H9 (cell line): ENCODE results near the gene NEMP2. TPM values are rescaled to one million over a fixed set of nuclear protein-coding genes. Genes with fewer than 3 reads are reported as not detected.

Experiments
- DNase-seq: peaks from one replicate; pipeline ENCODE4 v3.0.0-alpha.2; 2017
- H2AFZ ChIP-seq: one replicate; pipeline ENCODE4 v1.6.1; 2013; ENCODE audit warnings: mild to moderate bottlenecking, low read length, control low read depth, moderate library complexity
- H2AK5ac ChIP-seq: 2 replicates; pipeline ENCODE4 v1.6.1; 2013; ENCODE audit warnings: low read length, control low read depth, mixed read lengths; ENCODE audit not compliant: insufficient read length
- H2BK120ac ChIP-seq: one replicate; pipeline ENCODE4 v1.6.1; 2013; ENCODE audit warnings: low read depth, mild to moderate bottlenecking, low read length, control low read depth, inconsistent platforms; ENCODE audit not compliant: poor library complexity, severe bottlenecking
- H2BK12ac ChIP-seq: 2 replicates; pipeline ENCODE4 v1.6.1; 2013; ENCODE audit warnings: low read length, control low read depth, mixed read lengths, low read depth; ENCODE audit not compliant: insufficient read length
- H2BK15ac ChIP-seq: 2 replicates; pipeline ENCODE4 v1.6.1; 2013; ENCODE audit warnings: low read depth, low read length, control low read depth
- H2BK20ac ChIP-seq: one replicate; pipeline ENCODE4 v1.6.1; 2013; ENCODE audit warnings: low read depth, mild to moderate bottlenecking, low read length, control low read depth, inconsistent platforms; ENCODE audit not compliant: poor library complexity, severe bottlenecking
- H2BK5ac ChIP-seq: 2 replicates; pipeline ENCODE4 v1.6.1; 2013; ENCODE audit warnings: low read length, control low read depth, mixed read lengths; ENCODE audit not compliant: insufficient read length
- H3K14ac ChIP-seq: 2 replicates; pipeline ENCODE4 v1.6.1; 2013; ENCODE audit warnings: low read length, control low read depth; ENCODE audit not compliant: insufficient read depth
- H3K18ac ChIP-seq: 2 replicates; pipeline ENCODE4 v1.6.1; 2013; ENCODE audit warnings: low read depth, mild to moderate bottlenecking, mixed read lengths, low read length, control low read depth; ENCODE audit not compliant: insufficient read length
- H3K23ac ChIP-seq: 2 replicates; pipeline ENCODE4 v1.6.1; 2013; ENCODE audit warnings: low read length, control low read depth, mixed read lengths, low read depth; ENCODE audit not compliant: insufficient read length
- H3K23me2 ChIP-seq: 2 replicates; pipeline ENCODE4 v1.6.1; 2013; ENCODE audit warnings: low read depth, mild to moderate bottlenecking, mixed read lengths, low read length, control low read depth; ENCODE audit not compliant: insufficient read length, poor library complexity, severe bottlenecking
- H3K27ac ChIP-seq: 2 replicates; pipeline ENCODE4 v1.5.1; 2013; ENCODE audit warnings: low read length, control low read depth, mixed read lengths, low read depth; ENCODE audit not compliant: insufficient read length
- H3K27me3 ChIP-seq: 2 replicates; pipeline ENCODE4 v1.6.1; 2013; ENCODE audit warnings: low read length, control low read depth, inconsistent platforms; ENCODE audit not compliant: insufficient read depth
- H3K4ac ChIP-seq: 2 replicates; pipeline ENCODE4 v1.6.1; 2013; ENCODE audit warnings: low read depth, mild to moderate bottlenecking, control low read depth, inconsistent platforms, low read length, moderate library complexity
- H3K4me1 ChIP-seq: 2 replicates; pipeline ENCODE4 v1.6.1; 2013; ENCODE audit warnings: low read length, control low read depth, inconsistent platforms; ENCODE audit not compliant: insufficient read depth
- H3K4me2 ChIP-seq: 2 replicates; pipeline ENCODE4 v1.6.1; 2013; ENCODE audit warnings: low read length, control low read depth, mixed read lengths; ENCODE audit not compliant: insufficient read length, insufficient read depth
- H3K56ac ChIP-seq: 2 replicates; pipeline ENCODE4 v1.6.1; 2013; ENCODE audit warnings: low read depth, mild to moderate bottlenecking, mixed read lengths, low read length, control low read depth; ENCODE audit not compliant: insufficient read length
- H3K79me1 ChIP-seq: 2 replicates; pipeline ENCODE4 v1.6.1; 2013; ENCODE audit warnings: low read depth, mild to moderate bottlenecking, moderate library complexity, low read length, control low read depth, inconsistent platforms; ENCODE audit not compliant: insufficient read depth, poor library complexity, severe bottlenecking
- H3K79me2 ChIP-seq: 2 replicates; pipeline ENCODE4 v1.6.1; 2013; ENCODE audit warnings: low read length, control low read depth, inconsistent platforms; ENCODE audit not compliant: insufficient read depth
- H3K9ac ChIP-seq: 2 replicates; pipeline ENCODE4 v1.6.1; 2013; ENCODE audit warnings: low read length, control low read depth, mixed read lengths; ENCODE audit not compliant: insufficient read length; ENCODE audit errors: extremely low read depth
- H3K9me3 ChIP-seq: one replicate; pipeline ENCODE4 v1.6.1; 2013; ENCODE audit warnings: low read depth, low read length, inconsistent platforms; ENCODE audit not compliant: control insufficient read depth
- H3T11ph ChIP-seq: one replicate; pipeline ENCODE4 v1.6.1; 2013; ENCODE audit warnings: mild to moderate bottlenecking, low read length, control low read depth, inconsistent platforms
- H4K20me1 ChIP-seq: one replicate; pipeline ENCODE4 v1.6.1; 2013; ENCODE audit not compliant: control insufficient read depth, insufficient read length, insufficient read depth
- H4K5ac ChIP-seq: 2 replicates; pipeline ENCODE4 v1.6.1; 2013; ENCODE audit warnings: low read depth, mild to moderate bottlenecking, mixed read lengths, low read length, control low read depth; ENCODE audit not compliant: insufficient read length
- H4K8ac ChIP-seq: replicated peaks from 2 replicates; pipeline ENCODE4 v1.6.1; 2013; ENCODE audit warnings: low read length, control low read depth, mixed read lengths, low read depth; ENCODE audit not compliant: insufficient read length
- H4K91ac ChIP-seq: 2 replicates; pipeline ENCODE4 v1.6.1; 2013; ENCODE audit warnings: low read depth, mild to moderate bottlenecking, moderate library complexity, mixed read lengths, low read length, control low read depth; ENCODE audit not compliant: insufficient read length
- H3K27ac Mint-ChIP-seq, 3 experiments: 2 replicates in 2 of 3; 3 replicates in 1 of 3; pipeline ENCODE4 v1.8.0; 2020 to 2021; ENCODE audit warnings: mixed read lengths in 3 of 3, mild to moderate bottlenecking in 1 of 3, moderate library complexity in 1 of 3
- H3K27me3 Mint-ChIP-seq: 2 replicates; pipeline ENCODE4 v1.8.0; 2021; ENCODE audit warnings: low read depth, mild to moderate bottlenecking, moderate library complexity, mixed read lengths
- H3K36me3 Mint-ChIP-seq, 3 experiments: 2 replicates in 2 of 3; 3 replicates in 1 of 3; pipeline ENCODE4 v1.8.0; 2020 to 2021; ENCODE audit warnings: low read depth in 3 of 3, mixed read lengths in 3 of 3; ENCODE audit not compliant: insufficient read depth in 1 of 3
- H3K4me1 Mint-ChIP-seq, 2 experiments: 2 replicates each; pipeline ENCODE4 v1.8.0; 2020; ENCODE audit warnings: mixed read lengths in 2 of 2
- H3K4me3 Mint-ChIP-seq, 2 experiments: 2 replicates in 1 of 2; 3 replicates in 1 of 2; pipeline ENCODE4 v1.8.0; 2020 to 2021; ENCODE audit warnings: mild to moderate bottlenecking in 2 of 2, mixed read lengths in 2 of 2, moderate library complexity in 1 of 2
- H3K9me3 Mint-ChIP-seq, 2 experiments: 2 replicates in 1 of 2; 3 replicates in 1 of 2; pipeline ENCODE4 v1.8.0; 2020; ENCODE audit warnings: mild to moderate bottlenecking in 2 of 2, mixed read lengths in 2 of 2, moderate library complexity in 1 of 2
- CTCF ChIP-seq: fragments of 200-600 bp; sonication (generic); conservative IDR thresholded peaks from 3 replicates; pipeline ENCODE4 v1.8.0; 2021; ENCODE audit warnings: antibody characterized with exemption, mild to moderate bottlenecking
- WGBS: extraction: QIAGEN DNeasy Blood & Tissue Kit; methylation state at CpG from one replicate; pipeline ENCODE4 v1.1.7; 2013; ENCODE audit warnings: missing lambda C conversion rate, low lambda C conversion rate, mixed read lengths; ENCODE audit not compliant: insufficient read length; ENCODE audit errors: extremely low coverage; 5-methylcytosine and 5-hydroxymethylcytosine counted together
- total RNA-seq: library from RNA; stranded (reverse); gene quantifications from 2 replicates; pipeline ENCODE4 v1.2.1, GENCODE V29; 2021

The NEMP2 gene
- total RNA-seq, 1 experiment from 2014 or later, result 5.3 TPM

GRCh38 chr2:190462611-190463010 is 71.9 kb downstream of the NEMP2 start:
- WGBS, result no CpG with 5 or more reads among the region's 1 CpG
- H3K79me1 ChIP-seq, result no peaks in the 10 kb centered on the region
- no peak overlapping the region for H3K18ac ChIP-seq
- H3K9me3 ChIP-seq, result no peaks in the 10 kb centered on the region
- H4K5ac ChIP-seq, result no peak overlapping the region
- H4K8ac ChIP-seq, result no peak overlapping the region
- H3K23me2 ChIP-seq, result no peaks in the 10 kb centered on the region
- no peak overlapping the region for H3K4me3 Mint-ChIP-seq
- no peak overlapping the region for H3K14ac ChIP-seq
- DNase-seq, result no peak
- H3K4me1 ChIP-seq, result no peaks in the 10 kb centered on the region
- no peak overlapping the region for H2BK5ac ChIP-seq
- no peaks in the 10 kb centered on the region for H4K20me1 ChIP-seq
- no peaks in the 10 kb centered on the region; a peak in 1 of 7 replicates for H3K36me3 Mint-ChIP-seq
- no peak overlapping the region for H3K27ac ChIP-seq
- no peak overlapping the region for H3K23ac ChIP-seq
- no peak overlapping the region for H2AFZ ChIP-seq
- TF ChIP-seq CTCF, result no peak
- 0 out of 4 replicates have a peak, but pooled peaks cover 0 to 3% of the 10 kb centered on the region in 2 experiments for H3K4me1 Mint-ChIP-seq
- H3K4me2 ChIP-seq, result no peak overlapping the region
- H2BK20ac ChIP-seq, result no peak overlapping the region
- no peak overlapping the region for H2BK12ac ChIP-seq
- no peak overlapping the region for H2BK120ac ChIP-seq
- H2BK15ac ChIP-seq, result no peak overlapping the region
- H2AK5ac ChIP-seq, result no peak overlapping the region
- no peaks in the 10 kb centered on the region for H3K27me3 ChIP-seq
- H3K27ac Mint-ChIP-seq, result no peak overlapping the region
- no peak overlapping the region for H3K9ac ChIP-seq
- H3K79me2 ChIP-seq, result no peaks in the 10 kb centered on the region
- no peak overlapping the region for H3K56ac ChIP-seq
- H3K4ac ChIP-seq, result no peak overlapping the region
- H3K9me3 Mint-ChIP-seq, result no peaks in the 10 kb centered on the region
- H3T11ph ChIP-seq, result no peak overlapping the region
- no peaks in the 10 kb centered on the region for H3K27me3 Mint-ChIP-seq
- no peak overlapping the region for H4K91ac ChIP-seq
